A673 (cell line): ENCODE data around the gene MRPS23. TPM values are rescaled to one million over a fixed set of nuclear protein-coding genes. Genes with fewer than 3 reads are reported as not detected.

Experiments used
- BruUV-seq: library from RNA; stranded (reverse); fragments of 400-500 nt; replicated peaks from 2 replicates; lab custom pipeline; 2021; lab: Mats Ljungman, UMichigan
- CTCF ChIA-PET: fragments of 300-600 bp; sonication (Branson Sonifier 250); formaldehyde crosslinking; loops from one replicate; lab custom pipeline; 2022; ENCODE audit warnings: antibody characterized with exemption; lab: Charles Lee
- POLR2A ChIA-PET: fragments of 300-600 bp; sonication (Branson Sonifier 250); formaldehyde crosslinking; loops from one replicate; lab custom pipeline; 2022; ENCODE audit warnings: antibody characterized with exemption; ENCODE audit not compliant: low non-redundant PET; lab: Charles Lee
- DNase-seq: peaks from one replicate; pipeline ENCODE4 v3.0.0-alpha.2; 2015; ENCODE audit warnings: low spot score
- H3K27ac ChIP-seq: fragments of 200-600 bp; sonication (generic); 2 replicates; pipeline ENCODE4 v1.5.1; 2016; ENCODE audit warnings: mixed run types, low read depth, mild to moderate bottlenecking, mixed read lengths, antibody characterized with exemption, low read length; ENCODE audit not compliant: poor library complexity, severe bottlenecking
- H3K27me3 ChIP-seq: fragments of 200-600 bp; sonication (generic); replicated peaks from 2 replicates; pipeline ENCODE4 v1.6.1; 2017; ENCODE audit warnings: mixed run types, low read depth, mild to moderate bottlenecking, mixed read lengths, antibody characterized with exemption, low read length; ENCODE audit not compliant: insufficient read depth, poor library complexity
- H3K36me3 ChIP-seq: fragments of 200-600 bp; sonication (generic); 2 replicates; pipeline ENCODE4 v1.6.1; 2016; ENCODE audit warnings: mixed run types, mild to moderate bottlenecking, mixed read lengths, antibody characterized with exemption, low read length; ENCODE audit not compliant: insufficient read depth, poor library complexity, severe bottlenecking
- H3K4me1 ChIP-seq: fragments of 200-600 bp; sonication (generic); 2 replicates; pipeline ENCODE4 v1.6.1; 2017; ENCODE audit warnings: mixed run types, mild to moderate bottlenecking, mixed read lengths, antibody characterized with exemption, low read length; ENCODE audit not compliant: insufficient read depth, poor library complexity, severe bottlenecking
- H3K4me3 ChIP-seq: fragments of 200-600 bp; sonication (generic); 2 replicates; pipeline ENCODE4 v1.5.1; 2016; ENCODE audit warnings: low read depth, mixed run types, mild to moderate bottlenecking, mixed read lengths, low read length; ENCODE audit not compliant: poor library complexity, severe bottlenecking
- H3K9me3 ChIP-seq: fragments of 200-600 bp; sonication (generic); 2 replicates; pipeline ENCODE4 v1.6.1; 2016; ENCODE audit warnings: mixed run types, low read depth, mild to moderate bottlenecking, mixed read lengths, antibody characterized with exemption, low read length; ENCODE audit not compliant: poor library complexity, severe bottlenecking
- EZH2 ChIP-seq: fragments of 200-600 bp; sonication (generic); IDR thresholded peaks from 2 replicates; pipeline ENCODE4 v1.6.1; 2017; ENCODE audit warnings: borderline replicate concordance, low read depth, mild to moderate bottlenecking, mixed read lengths, antibody characterized with exemption, low read length; ENCODE audit not compliant: poor library complexity, severe bottlenecking
- intact Hi-C: fragments of 100-400 bp; cut with micrococcal nuclease; formaldehyde crosslinking; loops from one replicate; pipeline ENCODE4 v1.10.0; 2022; ENCODE audit not compliant: unreplicated experiment
- total RNA-seq: library from RNA; stranded (reverse); gene quantifications from 2 replicates; pipeline ENCODE4 v1.2.3, GENCODE V29; 2021
- TF ChIP-seq, protein P1 (sequence below): fragments of 300-800, 200-600 bp; sonication (generic); conservative IDR thresholded peaks from 2 replicates; pipeline ENCODE4 v1.5.1; 2017; ENCODE audit warnings: low read depth, mild to moderate bottlenecking, antibody characterized with exemption, low read length, moderate library complexity, mixed read lengths

Gene MRPS23
- total RNA-seq, 1 experiment from 2014 or later: 94.2 TPM

DNA sequence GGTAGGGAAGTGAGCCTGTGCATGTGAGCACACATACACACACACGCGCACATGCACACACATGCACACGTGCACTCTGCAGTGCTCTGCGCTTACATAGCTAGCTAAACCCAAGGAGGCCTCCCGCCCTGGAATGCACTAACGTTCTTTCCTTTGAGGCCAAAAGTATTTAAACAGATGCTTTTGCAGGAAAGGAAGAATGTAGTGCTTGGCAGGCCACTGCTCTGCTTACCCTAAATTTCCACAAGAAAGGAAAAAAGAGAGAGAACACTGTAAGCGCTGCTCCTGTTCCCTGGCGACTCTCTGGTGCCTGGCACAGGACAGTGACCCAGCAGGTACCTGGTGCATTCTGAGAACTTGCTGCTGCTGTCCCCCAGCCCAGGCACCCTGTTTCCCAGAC lies 31.3 kb upstream of the MRPS23 start:
- ChIA-PET POLR2A (no interaction called here), CTCF (no interaction called here)
- peaks cover 5% of the 10 kb centered on the region for H3K36me3 ChIP-seq
- no peak overlapping the region for H3K4me3 ChIP-seq
- H3K27ac ChIP-seq: peak overlapping the region; percentile 59
- no TSS peak for BruUV-seq
- intact Hi-C loops: no loop called here
- TF ChIP-seq, protein P1, sequence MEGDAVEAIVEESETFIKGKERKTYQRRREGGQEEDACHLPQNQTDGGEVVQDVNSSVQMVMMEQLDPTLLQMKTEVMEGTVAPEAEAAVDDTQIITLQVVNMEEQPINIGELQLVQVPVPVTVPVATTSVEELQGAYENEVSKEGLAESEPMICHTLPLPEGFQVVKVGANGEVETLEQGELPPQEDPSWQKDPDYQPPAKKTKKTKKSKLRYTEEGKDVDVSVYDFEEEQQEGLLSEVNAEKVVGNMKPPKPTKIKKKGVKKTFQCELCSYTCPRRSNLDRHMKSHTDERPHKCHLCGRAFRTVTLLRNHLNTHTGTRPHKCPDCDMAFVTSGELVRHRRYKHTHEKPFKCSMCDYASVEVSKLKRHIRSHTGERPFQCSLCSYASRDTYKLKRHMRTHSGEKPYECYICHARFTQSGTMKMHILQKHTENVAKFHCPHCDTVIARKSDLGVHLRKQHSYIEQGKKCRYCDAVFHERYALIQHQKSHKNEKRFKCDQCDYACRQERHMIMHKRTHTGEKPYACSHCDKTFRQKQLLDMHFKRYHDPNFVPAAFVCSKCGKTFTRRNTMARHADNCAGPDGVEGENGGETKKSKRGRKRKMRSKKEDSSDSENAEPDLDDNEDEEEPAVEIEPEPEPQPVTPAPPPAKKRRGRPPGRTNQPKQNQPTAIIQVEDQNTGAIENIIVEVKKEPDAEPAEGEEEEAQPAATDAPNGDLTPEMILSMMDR: no peak
- no peak for TF ChIP-seq EZH2
- H3K4me1 ChIP-seq: peaks cover 51% of the 10 kb centered on the region
- DNase-seq: no peak
- H3K9me3 ChIP-seq: no peaks in the 10 kb centered on the region
- H3K27me3 ChIP-seq: no peaks in the 10 kb centered on the region

DNA sequence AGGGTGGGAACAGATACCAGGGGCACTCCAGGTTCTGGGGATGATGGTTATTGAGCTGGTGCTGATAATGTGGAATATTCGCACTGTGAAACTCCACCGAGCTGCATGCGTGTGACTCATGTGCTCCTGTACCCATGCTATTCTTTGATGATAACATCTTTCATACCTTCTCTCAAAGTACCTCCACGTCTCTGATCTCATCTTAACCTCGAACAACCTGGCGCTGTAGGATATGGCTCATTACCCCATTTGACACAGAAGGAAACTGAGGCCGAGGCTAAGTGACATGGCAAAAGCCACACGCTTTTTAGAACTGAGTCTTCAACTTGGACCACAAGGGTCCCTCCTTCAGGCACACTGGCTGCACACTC lies 30.2 kb upstream of the MRPS23 start:
- Histone ChIP-seq H3K27me3 (no peaks in the 10 kb centered on the region), H3K27ac (no peak overlapping the region), H3K36me3 (peaks cover 5% of the 10 kb centered on the region), H3K4me1 (peaks cover 62% of the 10 kb centered on the region), H3K9me3 (no peaks in the 10 kb centered on the region), H3K4me3 (no peak overlapping the region)
- no TSS peak for BruUV-seq
- no peak for DNase-seq
- CTCF ChIA-PET: no interaction called here
- TF ChIP-seq EZH2: no peak
- intact Hi-C loops: no loop called here
- POLR2A ChIA-PET: no interaction called here

DNA sequence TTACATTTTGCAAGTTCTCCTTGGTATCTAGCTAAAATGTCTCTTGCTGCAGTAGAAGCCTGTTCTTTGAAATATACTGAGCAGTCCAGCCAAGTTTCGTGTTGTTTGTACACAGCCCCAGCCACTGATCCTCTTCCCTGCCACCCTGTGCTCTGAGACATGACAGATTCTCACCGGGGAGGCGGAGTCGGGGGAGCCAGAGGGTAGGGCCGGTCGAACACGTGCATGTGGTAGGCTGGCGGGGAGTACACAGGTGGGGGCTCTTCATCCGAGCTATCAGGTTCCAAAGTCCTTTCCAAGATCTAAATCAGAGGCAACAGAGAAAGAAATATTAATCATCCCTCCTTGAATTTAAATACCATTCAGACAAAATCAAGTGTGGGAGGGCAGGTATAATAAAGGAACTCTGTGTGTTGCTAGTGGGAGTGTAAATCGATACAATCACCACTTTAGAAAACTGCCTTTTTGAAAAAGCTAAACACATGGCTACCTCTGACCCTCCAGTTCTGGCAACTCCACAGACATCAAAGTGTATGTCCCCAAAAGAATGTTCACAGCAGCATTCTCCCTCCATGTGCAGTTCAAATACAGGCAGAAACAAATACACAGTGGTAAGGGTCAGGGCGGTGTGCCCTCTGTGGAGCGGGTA lies 29.7 kb upstream of the MRPS23 start:
- H3K36me3 ChIP-seq: peaks cover 5% of the 10 kb centered on the region
- no peak for DNase-seq
- peaks cover 65% of the 10 kb centered on the region for H3K4me1 ChIP-seq
- H3K9me3 ChIP-seq: no peaks in the 10 kb centered on the region
- intact Hi-C loops: no loop called here
- ChIA-PET POLR2A (no interaction called here), CTCF (no interaction called here)
- H3K4me3 ChIP-seq: no peak overlapping the region
- H3K27ac ChIP-seq: peak overlapping the region; percentile 52
- no peak for TF ChIP-seq EZH2
- TF ChIP-seq, protein P1: no peak
- H3K27me3 ChIP-seq: no peaks in the 10 kb centered on the region
- BruUV-seq: no TSS peak
